HEK293T (cell line): ENCODE measurements around the gene DCP1A.
A peak's percentile ranks its signal among the peaks of the same experiment; 100 is the strongest.
"Not testable (repeated sequence)": the region's sequence is repeated elsewhere in the genome, so short reads cannot be mapped to it uniquely, and the experiment has no call there.

Experiments used
- CTCF ChIA-PET: fragments of 350-600 bp; formaldehyde crosslinking; extraction: SDS; loops from one replicate; lab custom pipeline; 2021; ENCODE audit warnings: antibody characterized with exemption, inconsistent platforms; lab: Yijun Ruan, JAX
- POLR2A ChIA-PET: fragments of 350-600 bp; formaldehyde crosslinking; extraction: SDS; loops from one replicate; lab custom pipeline; 2020; ENCODE audit warnings: antibody characterized with exemption, inconsistent platforms; lab: Yijun Ruan, JAX
- DNase-seq: peaks from one replicate; pipeline ENCODE4 v3.0.0; 2012; ENCODE audit warnings: mixed read lengths; ENCODE audit errors: extremely low spot score
- ARNT ChIP-seq: fragments of 450-650 bp; IDR thresholded peaks from 2 replicates; pipeline ENCODE4 v1.6.1; 2017; ENCODE audit warnings: mild to moderate bottlenecking
- BHLHE40 ChIP-seq: fragments of 450-650 bp; IDR thresholded peaks from 2 replicates; pipeline ENCODE4 v1.6.1; 2016; ENCODE audit warnings: mild to moderate bottlenecking, moderate library complexity, borderline replicate concordance
- CTBP1 ChIP-seq: fragments of 450-650 bp; IDR thresholded peaks from 2 replicates; pipeline ENCODE4 v1.6.1; 2016; ENCODE audit warnings: borderline replicate concordance
- ELF4 ChIP-seq: fragments of 450-650 bp; IDR thresholded peaks from 2 replicates; pipeline ENCODE4 v1.6.1; 2017; ENCODE audit warnings: antibody characterized with exemption
- FOXA1 ChIP-seq: fragments of 450-650 bp; IDR thresholded peaks from 2 replicates; pipeline ENCODE4 v1.6.1; 2016; ENCODE audit warnings: mild to moderate bottlenecking
- FOXK2 ChIP-seq: fragments of 450-650 bp; IDR thresholded peaks from 2 replicates; pipeline ENCODE4 v1.6.1; 2016; ENCODE audit warnings: mild to moderate bottlenecking
- FOXM1 ChIP-seq: fragments of 450-650 bp; IDR thresholded peaks from 2 replicates; pipeline ENCODE4 v1.6.1; 2017; ENCODE audit warnings: mild to moderate bottlenecking, borderline replicate concordance
- HDGF ChIP-seq: fragments of 450-650 bp; IDR thresholded peaks from 2 replicates; pipeline ENCODE4 v1.6.1; 2017; ENCODE audit warnings: antibody characterized with exemption, borderline replicate concordance
- L3MBTL2 ChIP-seq: fragments of 450-650 bp; conservative IDR thresholded peaks from 2 replicates; pipeline ENCODE4 v1.6.1; 2016; ENCODE audit warnings: mild to moderate bottlenecking
- LEF1 ChIP-seq: fragments of 450-650 bp; IDR thresholded peaks from 2 replicates; pipeline ENCODE4 v1.6.1; 2017; ENCODE audit warnings: mild to moderate bottlenecking, borderline replicate concordance
- NFRKB ChIP-seq: fragments of 450-650 bp; IDR thresholded peaks from 2 replicates; pipeline ENCODE4 v1.6.1; 2016; ENCODE audit warnings: mild to moderate bottlenecking, moderate library complexity
- PKNOX1 ChIP-seq: fragments of 450-650 bp; IDR thresholded peaks from 2 replicates; pipeline ENCODE4 v1.6.1; 2016
- SP1 ChIP-seq: fragments of 450-650 bp; IDR thresholded peaks from 2 replicates; pipeline ENCODE4 v1.6.1; 2017
- SUZ12 ChIP-seq: fragments of 450-650 bp; IDR thresholded peaks from 2 replicates; pipeline ENCODE4 v1.6.1; 2016; ENCODE audit warnings: mild to moderate bottlenecking
- TARDBP ChIP-seq: fragments of 450-650 bp; IDR thresholded peaks from 2 replicates; pipeline ENCODE4 v1.6.1; 2016
- ZNF384 ChIP-seq: fragments of 450-650 bp; IDR thresholded peaks from 2 replicates; pipeline ENCODE4 v1.6.1; 2016

DCP1A gene

GRCh38 chr3:53256704-53257055 lies 90.7 kb downstream of the DCP1A start:
- TF ChIP-seq NFRKB = no peak
- TF ChIP-seq ZNF384 = no peak
- no peak for TF ChIP-seq TARDBP
- TF ChIP-seq FOXA1 = no peak
- no peak for TF ChIP-seq ELF4
- TF ChIP-seq CTBP1 = no peak
- no peak for TF ChIP-seq LEF1
- no peak for TF ChIP-seq FOXM1
- TF ChIP-seq FOXK2 = no peak
- TF ChIP-seq SUZ12 = no peak
- TF ChIP-seq SP1 = no peak
- no peak for TF ChIP-seq L3MBTL2
- no peak for TF ChIP-seq ARNT
- no peak for TF ChIP-seq BHLHE40
- CTCF ChIA-PET = no interaction called here
- DNase-seq = no peak

GRCh38 chr3:53255775-53256703 lies 91.3 kb downstream of the DCP1A start, which contains the start of gene TKT:
Gene TKT (minus strand): TSS chr3:53256022. CDS start chr3:53255942, 80 bp downstream.
- TF ChIP-seq L3MBTL2 = no peak
- peak; percentile 49 for TF ChIP-seq CTBP1
- peak; percentile 98 for DNase-seq
- POLR2A ChIA-PET = no interaction called here
- CTCF ChIA-PET = no interaction called here

More at GRCh38 chr3:53256704-53257055, 90.7 kb downstream of the DCP1A start:
- POLR2A ChIA-PET = no interaction called here

GRCh38 chr3:53255423-53255774 lies 91.9 kb downstream of the DCP1A start:
- ChIA-PET POLR2A (no interaction called here), CTCF (no interaction called here)
- no peak for TF ChIP-seq CTBP1
- no peak for TF ChIP-seq SUZ12
- TF ChIP-seq ZNF384 = no peak
- no peak for TF ChIP-seq NFRKB
- TF ChIP-seq L3MBTL2 = no peak
- TF ChIP-seq LEF1 = 0 out of 2 replicates have a peak, but pooled peaks have one; percentile 61
- TF ChIP-seq FOXK2 = no peak
- TF ChIP-seq ELF4 = no peak
- TF ChIP-seq FOXA1 = no peak
- no peak for TF ChIP-seq TARDBP
- TF ChIP-seq FOXM1 = 0 out of 2 replicates have a peak, but pooled peaks have one; percentile 48
- no peak for DNase-seq

GRCh38 chr3:53254509-53255422 lies 92.6 kb downstream of the DCP1A start:
- TF ChIP-seq FOXM1 (no peak), HDGF (0 out of 2 replicates have a peak, but pooled peaks have one; percentile 15), L3MBTL2 (peak; percentile 49; the same call in 1 of the 2 replicates), PKNOX1 (peak; percentile 32; the same call in 1 of the 2 replicates)
- peak; percentile 73 for DNase-seq
- ChIA-PET POLR2A (interaction anchor here (0.8 to 1.1 kb wide), 3 partner anchors 11 to 609 kb away, joined by 3 read pairs; no protein-coding TSS in a partner anchor), CTCF (interaction anchor here (0.9 kb wide), 1 partner anchor 45 kb away, joined by 5 read pairs; no protein-coding TSS in a partner anchor)

GRCh38 chr3:53253707-53254508 lies 93.4 kb downstream of the DCP1A start:
- POLR2A ChIA-PET = interaction anchor here (0.8 to 1.1 kb wide), 3 partner anchors 10 to 610 kb away, joined by 3 read pairs; no protein-coding TSS in a partner anchor
- no peak for DNase-seq
- CTCF ChIA-PET = interaction anchor here (0.9 kb wide), 1 partner anchor 46 kb away, joined by 5 read pairs; no protein-coding TSS in a partner anchor
- no peak for TF ChIP-seq HDGF

GRCh38 chr3:53252947-53253322 lies 94.4 kb downstream of the DCP1A start:
- DNase-seq, CTCF ChIA-PET, POLR2A ChIA-PET: not testable (repeated sequence)
